Stimulated activated CD8-positive, alpha-beta memory T cell treated with anti-CD3 and anti-CD28 coated beads, Interleukin-15, amount 100 ng/mL, for 4 hours (primary cell): ENCODE measurements around the gene HRH4.

Experiments used
- DNase-seq, 2 donors: peaks; one replicate each; pipeline ENCODE4 v3.0.0-alpha.2; 2020; ENCODE audit warnings: low read depth in 2 of 2

The HRH4 gene

GRCh38 chr18:24466771-24467170 is 6.3 kb downstream of the HRH4 start:
- no peak for DNase-seq

GRCh38 chr18:24470022-24470618 is 9.7 kb downstream of the HRH4 start:
- no peak for DNase-seq

DNA sequence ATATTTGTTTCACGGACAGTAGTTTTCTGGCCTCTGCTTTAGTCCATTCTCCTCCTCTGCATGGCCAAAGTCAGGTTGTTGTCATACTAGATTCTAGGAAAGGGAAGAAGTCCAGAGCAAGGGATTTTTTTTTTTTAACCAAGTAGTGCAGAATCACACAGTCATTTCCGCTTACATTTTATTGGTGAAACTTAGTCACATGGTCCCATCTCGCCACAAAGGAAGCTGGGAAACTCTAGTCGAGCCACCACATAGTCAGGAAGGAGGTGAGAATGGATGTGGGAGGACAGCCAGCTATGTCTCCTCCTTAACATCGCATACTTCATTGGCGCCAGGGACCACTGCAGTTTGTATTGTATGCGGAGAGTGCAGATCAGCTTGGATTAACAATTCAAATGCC is 10.4 kb downstream of the HRH4 start:
- DNase-seq: no peak

- no peak for DNase-seq
Measured at GRCh38 chr18:24472591-24472990, 12.2 kb downstream of the HRH4 start.

DNA sequence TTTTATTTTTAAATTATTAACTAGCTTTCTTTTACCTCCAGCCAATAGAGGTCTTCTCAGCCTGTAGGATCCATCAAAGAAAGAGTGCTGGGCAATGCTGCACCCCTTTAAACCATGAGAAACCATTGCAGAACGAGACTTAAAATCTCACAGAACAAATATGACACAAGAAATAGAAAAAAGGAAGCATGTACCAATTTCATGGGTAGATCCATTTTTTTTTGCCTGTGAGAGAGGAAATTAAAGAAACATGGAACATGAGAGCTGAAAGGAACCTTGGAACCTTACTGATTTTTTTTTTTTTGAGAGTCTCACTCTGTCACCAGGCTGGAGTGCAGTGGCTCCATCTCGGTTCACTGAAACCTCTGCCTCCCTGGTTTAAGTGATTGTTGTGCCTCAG is 14.0 kb downstream of the HRH4 start:
- DNase-seq: no peak

DNA sequence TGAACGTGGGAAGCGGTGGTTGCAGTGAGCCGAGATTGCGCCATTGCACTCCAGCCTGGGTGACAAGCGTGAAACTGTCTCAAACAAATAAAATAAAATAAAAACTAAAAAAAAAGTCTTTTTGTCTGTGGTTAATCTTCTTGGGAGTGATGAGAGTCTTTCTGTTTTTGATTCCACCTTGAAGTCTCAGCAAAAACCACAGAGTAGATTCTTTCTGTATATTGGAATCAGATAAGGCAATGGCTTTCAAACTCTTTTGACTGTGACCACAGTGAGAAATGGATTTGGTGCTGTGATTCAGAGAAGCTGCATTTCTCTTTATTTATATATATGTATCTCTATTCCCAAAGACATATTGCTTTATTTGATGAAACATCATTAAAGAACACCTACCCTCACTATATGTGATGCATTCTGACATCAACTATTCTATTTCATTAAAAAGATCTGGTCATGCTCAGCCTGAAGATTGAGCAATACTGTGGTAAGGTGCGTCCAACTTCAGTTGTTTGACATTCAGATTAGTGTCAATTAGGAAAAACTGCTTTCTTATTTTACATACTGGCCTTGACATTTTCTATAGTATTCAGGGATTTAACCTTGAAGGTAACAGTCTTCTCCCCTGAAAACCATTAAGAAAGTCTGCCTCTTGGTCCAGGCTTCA is 15.6 kb downstream of the HRH4 start:
- no peak for DNase-seq

DNA sequence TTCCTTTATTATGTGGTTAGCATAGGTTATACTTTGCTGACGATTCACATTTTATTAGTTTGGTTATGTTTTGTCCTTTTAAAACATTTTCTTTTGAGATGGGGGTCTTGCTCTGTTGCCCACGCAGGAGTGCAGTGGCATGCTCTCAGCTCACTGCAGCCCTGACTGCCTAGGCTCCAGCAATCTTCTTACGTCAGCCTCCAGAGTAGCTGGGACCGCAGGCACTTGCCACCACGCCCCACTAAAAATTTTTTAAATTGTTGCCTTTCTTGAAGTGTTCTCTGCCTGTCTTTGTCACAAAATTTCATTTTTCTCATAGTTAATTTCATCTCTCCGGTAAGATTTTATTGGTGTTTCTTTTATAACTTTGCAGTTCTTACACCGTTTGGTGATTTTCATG is 18.9 kb downstream of the HRH4 start:
- DNase-seq: no peak

DNA sequence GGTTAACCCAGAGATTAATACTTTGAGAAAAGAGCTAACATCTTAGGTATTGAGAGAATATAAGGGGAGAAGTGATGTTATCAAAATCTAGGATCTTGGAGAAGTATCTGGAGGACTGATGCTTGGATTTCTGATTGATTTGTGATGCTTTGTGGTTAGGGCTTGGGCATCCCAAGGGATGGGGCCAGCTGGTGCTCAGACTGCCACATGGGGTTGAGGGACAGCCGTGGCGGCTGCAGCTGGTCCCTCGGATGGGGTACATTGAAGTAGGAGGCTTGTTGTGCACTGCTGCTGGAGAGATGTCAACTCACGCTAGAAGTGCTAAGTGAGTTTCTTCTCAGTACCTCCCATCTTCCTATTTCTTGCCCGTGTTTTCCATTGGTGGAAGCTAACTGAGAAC is 22.4 kb downstream of the HRH4 start:
- no peak for DNase-seq

GRCh38 chr18:24485681-24486080 is 25.2 kb downstream of the HRH4 start:
- no peak for DNase-seq

DNA sequence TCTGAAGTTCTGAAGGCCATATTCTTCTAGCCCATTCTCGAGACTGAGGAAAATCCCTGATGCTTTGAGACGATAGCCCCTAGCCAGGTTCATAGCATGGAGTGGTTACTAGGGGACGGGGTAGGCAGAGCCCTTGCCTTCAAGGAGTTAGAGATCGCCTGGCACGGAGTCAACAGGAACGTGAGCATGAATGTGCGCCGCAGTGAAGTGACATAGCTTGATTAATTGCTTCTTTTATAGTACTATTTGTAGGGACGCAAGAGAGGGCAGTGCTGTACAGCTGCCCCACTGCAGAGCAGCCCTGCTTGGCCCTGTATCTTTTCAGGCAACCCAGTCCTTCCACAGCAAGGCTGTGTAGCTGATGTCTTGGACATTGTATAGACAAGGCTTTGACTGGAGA is 26.2 kb downstream of the HRH4 start:
- DNase-seq: no peak

GRCh38 chr18:24488824-24489493 is 28.5 kb downstream of the HRH4 start:
- no peak for DNase-seq

- no peak for DNase-seq
Measured at GRCh38 chr18:24490539-24490938, 30.1 kb downstream of the HRH4 start.

DNA sequence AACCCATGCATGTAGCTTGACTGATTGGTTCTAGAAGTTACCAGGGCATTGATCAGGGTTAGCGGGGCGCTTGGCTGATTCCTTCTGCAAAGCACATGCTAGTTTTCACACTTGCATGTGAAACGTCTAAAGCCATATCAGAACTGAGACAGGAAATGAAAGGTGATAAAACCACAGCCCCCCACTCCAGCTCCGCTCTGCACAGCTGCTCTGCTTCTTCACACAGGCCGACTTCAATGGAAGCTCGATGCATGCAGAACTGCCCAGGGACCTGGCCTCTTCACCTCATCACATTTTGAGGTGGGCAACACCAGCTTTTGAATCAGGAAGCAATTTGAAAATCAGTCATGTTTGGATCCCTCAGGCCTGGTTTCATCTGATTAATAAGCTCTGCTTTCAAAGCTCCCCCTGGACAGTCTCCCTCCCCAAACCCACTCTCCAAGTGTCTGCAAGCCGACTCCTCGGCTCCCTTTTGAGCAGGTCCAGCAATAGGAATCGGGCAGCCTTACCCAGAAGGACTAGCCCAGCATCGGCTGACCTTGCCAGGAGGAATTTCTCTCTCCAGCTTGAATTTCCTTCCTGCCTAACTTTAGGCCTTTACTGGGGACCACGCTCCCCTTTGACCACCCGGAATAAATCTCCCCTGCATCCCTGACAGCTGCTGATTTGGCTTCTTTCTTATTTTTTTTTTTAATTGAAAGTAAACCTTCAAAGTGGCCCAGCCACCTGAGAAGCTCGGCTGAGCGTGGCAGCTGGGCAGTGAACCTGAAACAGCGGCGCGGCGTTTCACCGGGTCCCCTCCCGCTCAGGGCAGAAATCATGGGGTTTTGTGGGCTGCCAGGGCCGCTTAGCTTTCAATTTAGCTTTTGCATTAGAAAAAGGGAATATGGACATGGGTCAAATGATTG is 31.7 kb downstream of the HRH4 start:
- peak in 1 of 2 donors; percentile 1 for DNase-seq

- DNase-seq: no peak
Measured at GRCh38 chr18:24494586-24494985, 34.1 kb downstream of the HRH4 start.

DNA sequence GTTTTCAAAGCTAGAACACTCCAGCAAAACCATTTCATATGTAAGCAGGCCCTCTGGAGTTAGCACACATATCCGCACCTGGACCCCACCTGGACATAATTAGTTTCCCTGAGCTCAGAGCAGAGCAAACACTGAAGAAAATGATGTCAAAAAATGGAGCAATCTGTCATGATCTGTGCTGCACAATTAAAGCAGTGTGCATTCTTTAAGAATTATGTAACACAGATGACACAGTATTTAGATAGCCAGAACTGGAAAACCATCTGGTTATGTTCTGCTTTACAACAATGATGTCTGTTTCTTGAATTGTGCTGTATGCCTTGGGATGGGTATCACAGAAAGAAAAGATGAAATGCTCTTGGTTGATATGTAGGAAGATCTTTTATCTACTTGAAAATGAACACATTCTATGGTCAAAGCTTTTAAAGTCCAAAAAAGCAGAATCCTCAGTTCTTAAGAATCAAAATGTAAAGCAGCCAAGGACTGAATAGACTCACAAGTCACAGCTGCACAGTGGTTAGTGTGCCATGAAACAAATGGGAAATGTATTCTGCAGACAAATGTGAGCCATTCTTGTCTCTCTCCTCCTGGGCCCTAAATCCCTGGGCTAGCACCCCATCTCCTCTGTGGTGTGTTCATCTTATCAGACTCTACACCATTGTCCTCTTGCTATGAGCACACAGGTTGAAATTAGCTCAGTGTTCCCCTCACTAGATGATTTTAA is 36.8 kb downstream of the HRH4 start:
- no peak for DNase-seq

DNA sequence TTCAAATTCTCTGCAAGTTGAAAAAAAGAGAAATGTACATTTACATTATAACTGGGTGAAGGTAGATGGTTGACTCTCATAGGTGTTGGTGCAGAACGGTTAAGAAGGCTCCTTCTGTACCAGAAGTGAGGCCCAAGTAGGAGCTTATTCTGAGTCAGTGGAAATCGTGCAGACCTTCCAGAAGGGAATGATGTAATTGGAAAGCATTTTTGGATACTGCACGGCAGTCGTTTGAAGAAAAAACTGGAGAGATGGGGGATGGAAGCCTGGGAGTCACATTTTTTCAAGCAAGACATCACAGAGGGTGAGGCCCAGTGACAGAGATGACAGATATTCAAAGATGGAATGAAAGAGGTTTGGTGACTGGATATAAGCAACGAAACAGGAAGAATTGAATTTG is 39.4 kb downstream of the HRH4 start:
- no peak for DNase-seq

DNA sequence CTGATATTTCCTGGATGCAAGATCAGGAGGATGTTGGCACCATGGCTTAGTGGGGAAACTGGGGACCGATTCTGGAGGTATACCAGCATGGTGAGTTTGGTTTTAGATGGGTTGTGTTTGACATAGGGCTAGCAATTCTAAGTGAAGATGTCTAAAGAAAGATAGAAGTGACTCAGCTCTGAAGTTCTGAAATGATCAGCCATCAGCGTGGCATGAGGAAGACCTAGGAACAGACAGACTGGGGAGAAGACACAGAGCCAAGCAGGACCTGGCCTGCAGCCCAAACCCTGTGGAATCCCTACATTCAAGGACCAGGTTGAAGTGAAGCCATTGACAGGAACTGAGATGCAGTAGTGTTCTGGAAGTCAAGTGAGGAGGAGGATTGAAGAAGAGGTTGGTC is 39.8 kb downstream of the HRH4 start:
- no peak for DNase-seq

- DNase-seq: no peak
Measured at GRCh38 chr18:24500766-24501165, 40.3 kb downstream of the HRH4 start.

GRCh38 chr18:24502667-24503523 is 42.5 kb downstream of the HRH4 start:
- no peak for DNase-seq

- DNase-seq: no peak
Measured at GRCh38 chr18:24504401-24504800, 44.0 kb downstream of the HRH4 start.

GRCh38 chr18:24506175-24506574 is 45.7 kb downstream of the HRH4 start:
- no peak for DNase-seq
